ENCODE data around the gene APEX2.

The APEX2 gene

GRCh38 chrX:55011294-55011693, 11.1 kb downstream of the APEX2 start:
- H3K4me3 ChIP-seq (ENCODE audit: low read length in 2 of 2): no peak overlapping the region
- no peak overlapping the region for H2AK5ac ChIP-seq (ENCODE audit: low read depth, low read length)
- no peak overlapping the region for H3K9ac ChIP-seq (ENCODE audit: low read depth, low read length, poor library complexity)
- H3K36me3 ChIP-seq (replicated peaks in 1 of 2; ENCODE audit: control insufficient read depth in 2 of 2, insufficient read depth in 2 of 2, low read length in 2 of 2): peaks cover 3 to 8% of the 10 kb centered on the region in 2 donors
- H3K9me3 ChIP-seq (replicated peaks in 1 of 2; ENCODE audit: control insufficient read depth in 2 of 2, insufficient read depth in 1 of 2, low read depth in 1 of 2, low read length in 2 of 2): no peaks in the 10 kb centered on the region
- H3K4me1 ChIP-seq (ENCODE audit: control insufficient read depth in 2 of 2, insufficient read depth in 1 of 2, low read depth in 1 of 2, low read length in 2 of 2): no peaks in the 10 kb centered on the region
- DNase-seq (ENCODE audit: low spot score): no peak
- no peak overlapping the region for H4K91ac ChIP-seq (ENCODE audit: low read depth, low read length, poor library complexity)
- no peak overlapping the region for H2BK15ac ChIP-seq (ENCODE audit: low read length)
- H3K4ac ChIP-seq (ENCODE audit: low read length): no peak overlapping the region
- no peak overlapping the region for H2AFZ ChIP-seq (ENCODE audit: low read length)
- H3K27me3 ChIP-seq (ENCODE audit: control insufficient read depth in 3 of 3, insufficient read depth in 3 of 3, low read depth in 1 of 3, low read length in 3 of 3): no peaks in the 10 kb centered on the region
- H2BK12ac ChIP-seq (ENCODE audit: low read length): no peak overlapping the region
- H3K4me2 ChIP-seq (ENCODE audit: insufficient read depth, low read length, poor library complexity, severe bottlenecking): no peak overlapping the region
- no peak overlapping the region for H3K23ac ChIP-seq (ENCODE audit: low read depth, low read length, poor library complexity)
- H2BK5ac ChIP-seq (ENCODE audit: low read length): no peak overlapping the region
- no peak overlapping the region for H2BK120ac ChIP-seq (ENCODE audit: low read depth, low read length)
- no peak overlapping the region for H3K18ac ChIP-seq (ENCODE audit: low read length)
- no peaks in the 10 kb centered on the region for H3K79me1 ChIP-seq (ENCODE audit: low read depth, low read length)
- no peak overlapping the region for H3K14ac ChIP-seq (ENCODE audit: low read length)
- no peak overlapping the region for H3K27ac ChIP-seq (replicated peaks; ENCODE audit: low read length)
- WGBS, 2 donors (ENCODE audit: extremely low coverage in 2 of 2, insufficient read length in 2 of 2, insufficient replicate concordance in 1 of 2): no CpG with 5 or more reads among the region's 2 CpGs
- no peak overlapping the region for H4K8ac ChIP-seq (ENCODE audit: low read depth, low read length)

- no peak overlapping the region for H2AK5ac ChIP-seq (ENCODE audit: low read depth, low read length)
- H3K4ac ChIP-seq (ENCODE audit: low read length): no peak overlapping the region
- no peaks in the 10 kb centered on the region for H3K4me1 ChIP-seq (ENCODE audit: control insufficient read depth in 2 of 2, insufficient read depth in 1 of 2, low read depth in 1 of 2, low read length in 2 of 2)
- H3K27ac ChIP-seq (replicated peaks; ENCODE audit: low read length): no peak overlapping the region
- H3K79me1 ChIP-seq (ENCODE audit: low read depth, low read length): no peaks in the 10 kb centered on the region
- no peak overlapping the region for H2BK5ac ChIP-seq (ENCODE audit: low read length)
- no peak overlapping the region for H3K23ac ChIP-seq (ENCODE audit: low read depth, low read length, poor library complexity)
- H3K36me3 ChIP-seq (replicated peaks in 1 of 2; ENCODE audit: control insufficient read depth in 2 of 2, insufficient read depth in 2 of 2, low read length in 2 of 2): no peaks in the 10 kb centered on the region
- H3K18ac ChIP-seq (ENCODE audit: low read length): no peak overlapping the region
- H3K9ac ChIP-seq (ENCODE audit: low read depth, low read length, poor library complexity): no peak overlapping the region
- H3K4me3 ChIP-seq (ENCODE audit: low read length in 2 of 2): no peak overlapping the region
- no peak overlapping the region for H2AFZ ChIP-seq (ENCODE audit: low read length)
- no peak overlapping the region for H3K14ac ChIP-seq (ENCODE audit: low read length)
- H3K9me3 ChIP-seq (replicated peaks in 1 of 2; ENCODE audit: control insufficient read depth in 2 of 2, insufficient read depth in 1 of 2, low read depth in 1 of 2, low read length in 2 of 2): no peaks in the 10 kb centered on the region
- H2BK120ac ChIP-seq (ENCODE audit: low read depth, low read length): no peak overlapping the region
- DNase-seq (ENCODE audit: low spot score): no peak
- H4K91ac ChIP-seq (ENCODE audit: low read depth, low read length, poor library complexity): no peak overlapping the region
- H3K27me3 ChIP-seq (ENCODE audit: control insufficient read depth in 3 of 3, insufficient read depth in 3 of 3, low read depth in 1 of 3, low read length in 3 of 3): peaks cover 0 to 3% (median 0%) of the 10 kb centered on the region in 3 experiments
- no peak overlapping the region for H2BK12ac ChIP-seq (ENCODE audit: low read length)
- H2BK15ac ChIP-seq (ENCODE audit: low read length): no peak overlapping the region
- no CpG with 5 or more reads among the region's 4 CpGs for WGBS, 2 donors (ENCODE audit: extremely low coverage in 2 of 2, insufficient read length in 2 of 2, insufficient replicate concordance in 1 of 2)
- no peak overlapping the region for H4K8ac ChIP-seq (ENCODE audit: low read depth, low read length)
- H3K4me2 ChIP-seq (ENCODE audit: insufficient read depth, low read length, poor library complexity, severe bottlenecking): no peak overlapping the region
Observed at GRCh38 chrX:55014897-55015299, 14.7 kb downstream of the APEX2 start.

- H3K4ac ChIP-seq (ENCODE audit: low read length): no peak overlapping the region
- no peak overlapping the region for H3K14ac ChIP-seq (ENCODE audit: low read length)
- H2BK120ac ChIP-seq (ENCODE audit: low read depth, low read length): no peak overlapping the region
- H3K4me2 ChIP-seq (ENCODE audit: insufficient read depth, low read length, poor library complexity, severe bottlenecking): no peak overlapping the region
- no peak for DNase-seq (ENCODE audit: low spot score)
- no peak overlapping the region for H4K91ac ChIP-seq (ENCODE audit: low read depth, low read length, poor library complexity)
- no peaks in the 10 kb centered on the region for H3K9me3 ChIP-seq (replicated peaks in 1 of 2; ENCODE audit: control insufficient read depth in 2 of 2, insufficient read depth in 1 of 2, low read depth in 1 of 2, low read length in 2 of 2)
- no peaks in the 10 kb centered on the region for H3K79me1 ChIP-seq (ENCODE audit: low read depth, low read length)
- no peak overlapping the region for H2BK12ac ChIP-seq (ENCODE audit: low read length)
- H3K27ac ChIP-seq (replicated peaks; ENCODE audit: low read length): no peak overlapping the region
- no peak overlapping the region for H2AK5ac ChIP-seq (ENCODE audit: low read depth, low read length)
- no peak overlapping the region for H2BK15ac ChIP-seq (ENCODE audit: low read length)
- no peak overlapping the region for H4K8ac ChIP-seq (ENCODE audit: low read depth, low read length)
- H3K23ac ChIP-seq (ENCODE audit: low read depth, low read length, poor library complexity): no peak overlapping the region
- no peak overlapping the region for H3K4me3 ChIP-seq (ENCODE audit: low read length in 2 of 2)
- no peak overlapping the region for H2BK5ac ChIP-seq (ENCODE audit: low read length)
- no peaks in the 10 kb centered on the region for H3K4me1 ChIP-seq (ENCODE audit: control insufficient read depth in 2 of 2, insufficient read depth in 1 of 2, low read depth in 1 of 2, low read length in 2 of 2)
- H3K18ac ChIP-seq (ENCODE audit: low read length): no peak overlapping the region
- no peaks in the 10 kb centered on the region for H3K27me3 ChIP-seq (ENCODE audit: control insufficient read depth in 3 of 3, insufficient read depth in 3 of 3, low read depth in 1 of 3, low read length in 3 of 3)
- H3K9ac ChIP-seq (ENCODE audit: low read depth, low read length, poor library complexity): no peak overlapping the region
- no peak overlapping the region for H2AFZ ChIP-seq (ENCODE audit: low read length)
- no peaks in the 10 kb centered on the region for H3K36me3 ChIP-seq (replicated peaks in 1 of 2; ENCODE audit: control insufficient read depth in 2 of 2, insufficient read depth in 2 of 2, low read length in 2 of 2)
Observed at GRCh38 chrX:55026143-55026542, 26.0 kb downstream of the APEX2 start.

GRCh38 chrX:55026840-55027239, 26.7 kb downstream of the APEX2 start:
- Histone ChIP-seq H3K79me1 (ENCODE audit: low read depth, low read length) (no peaks in the 10 kb centered on the region), H3K4me3 (ENCODE audit: low read length in 2 of 2) (no peak overlapping the region), H4K8ac (ENCODE audit: low read depth, low read length) (no peak overlapping the region), H3K23ac (ENCODE audit: low read depth, low read length, poor library complexity) (no peak overlapping the region), H2BK12ac (ENCODE audit: low read length) (no peak overlapping the region), H3K4me2 (ENCODE audit: insufficient read depth, low read length, poor library complexity, severe bottlenecking) (no peak overlapping the region), H3K4ac (ENCODE audit: low read length) (no peak overlapping the region), H3K4me1 (ENCODE audit: control insufficient read depth in 2 of 2, insufficient read depth in 1 of 2, low read depth in 1 of 2, low read length in 2 of 2) (no peaks in the 10 kb centered on the region), H3K9me3 (replicated peaks in 1 of 2; ENCODE audit: control insufficient read depth in 2 of 2, insufficient read depth in 1 of 2, low read depth in 1 of 2, low read length in 2 of 2) (no peaks in the 10 kb centered on the region), H3K14ac (ENCODE audit: low read length) (no peak overlapping the region), H2BK120ac (ENCODE audit: low read depth, low read length) (no peak overlapping the region), H2AFZ (ENCODE audit: low read length) (no peak overlapping the region), H2BK15ac (ENCODE audit: low read length) (no peak overlapping the region), H3K27ac (replicated peaks; ENCODE audit: low read length) (no peak overlapping the region), H3K18ac (ENCODE audit: low read length) (no peak overlapping the region), H3K27me3 (ENCODE audit: control insufficient read depth in 3 of 3, insufficient read depth in 3 of 3, low read depth in 1 of 3, low read length in 3 of 3) (no peaks in the 10 kb centered on the region), H2AK5ac (ENCODE audit: low read depth, low read length) (no peak overlapping the region), H3K36me3 (replicated peaks in 1 of 2; ENCODE audit: control insufficient read depth in 2 of 2, insufficient read depth in 2 of 2, low read length in 2 of 2) (no peaks in the 10 kb centered on the region), H4K91ac (ENCODE audit: low read depth, low read length, poor library complexity) (no peak overlapping the region), H3K9ac (ENCODE audit: low read depth, low read length, poor library complexity) (no peak overlapping the region), H2BK5ac (ENCODE audit: low read length) (no peak overlapping the region)
- no peak for DNase-seq (ENCODE audit: low spot score)
- 100% methylated on average over 1 of the region's 2 CpGs; no CpG with 5 or more reads in 1 of the 2 donors for WGBS, 2 donors (ENCODE audit: extremely low coverage in 2 of 2, insufficient read length in 2 of 2, insufficient replicate concordance in 1 of 2)
